Upper lobe of left lung (tissue), 4 donors: ENCODE measurements around the gene ARHGEF10L.

Experiments
- CTCF ChIP-seq, 6 experiments: fragments of 450-650 bp in 4 of 6; fragments of 200-600 bp in 2 of 6; sonication (generic) in 2 of 6; IDR thresholded peaks; one replicate each; pipeline ENCODE4 v1.5.1; 2016 to 2019; ENCODE audit warnings: antibody characterized with exemption in 6 of 6
- POLR2AphosphoS5 ChIP-seq, 2 donors: sonication (generic); formaldehyde crosslinking; IDR thresholded peaks; one replicate each; pipeline ENCODE4 v1.5.1; 2017; ENCODE audit warnings: antibody characterized with exemption in 2 of 2

- TF ChIP-seq CTCF (IDR thresholded peaks at IDR 0.05) (no peak), POLR2AphosphoS5 (IDR thresholded peaks at IDR 0.05) (no peak)
Observed at GRCh38 chr1:17731460-17731859, 192.0 kb downstream of the ARHGEF10L start.
